ENCODE measurements around the gene DHX9.

GRCh38 chr1:182829285-182829932 lies 9.7 kb upstream of the DHX9 start:
- TF ChIP-seq POLR2A (IDR thresholded peaks at IDR 0.05; ENCODE audit: extremely low read depth, insufficient read length) = no peak
- TF ChIP-seq, protein P1, sequence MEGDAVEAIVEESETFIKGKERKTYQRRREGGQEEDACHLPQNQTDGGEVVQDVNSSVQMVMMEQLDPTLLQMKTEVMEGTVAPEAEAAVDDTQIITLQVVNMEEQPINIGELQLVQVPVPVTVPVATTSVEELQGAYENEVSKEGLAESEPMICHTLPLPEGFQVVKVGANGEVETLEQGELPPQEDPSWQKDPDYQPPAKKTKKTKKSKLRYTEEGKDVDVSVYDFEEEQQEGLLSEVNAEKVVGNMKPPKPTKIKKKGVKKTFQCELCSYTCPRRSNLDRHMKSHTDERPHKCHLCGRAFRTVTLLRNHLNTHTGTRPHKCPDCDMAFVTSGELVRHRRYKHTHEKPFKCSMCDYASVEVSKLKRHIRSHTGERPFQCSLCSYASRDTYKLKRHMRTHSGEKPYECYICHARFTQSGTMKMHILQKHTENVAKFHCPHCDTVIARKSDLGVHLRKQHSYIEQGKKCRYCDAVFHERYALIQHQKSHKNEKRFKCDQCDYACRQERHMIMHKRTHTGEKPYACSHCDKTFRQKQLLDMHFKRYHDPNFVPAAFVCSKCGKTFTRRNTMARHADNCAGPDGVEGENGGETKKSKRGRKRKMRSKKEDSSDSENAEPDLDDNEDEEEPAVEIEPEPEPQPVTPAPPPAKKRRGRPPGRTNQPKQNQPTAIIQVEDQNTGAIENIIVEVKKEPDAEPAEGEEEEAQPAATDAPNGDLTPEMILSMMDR (IDR thresholded peaks at IDR 0.05; ENCODE audit: low read depth, low read length) = no peak

Data from NB4 (cell line).